ENCODE results near the gene FABP1. TPM values are rescaled to one million over a fixed set of nuclear protein-coding genes. Genes with fewer than 3 reads are reported as not detected.

Gene FABP1
- total and polyA plus RNA-seq, 2 of the 8 experiments (the other 6 are each of a cell fraction or from before 2014, with no cell fraction given): 0.09 TPM; not detected in 1

- no peak overlapping the region for H3K18ac ChIP-seq (ENCODE audit: extremely low read depth, low read length)
- no peak overlapping the region for H4K8ac ChIP-seq (ENCODE audit: extremely low read depth, insufficient read depth, low read length)
- H2BK15ac ChIP-seq (ENCODE audit: low read length): no peak overlapping the region
- H3K79me1 ChIP-seq (ENCODE audit: low read depth, low read length): no peaks in the 10 kb centered on the region
- no peak overlapping the region for H3K4ac ChIP-seq (replicated peaks; ENCODE audit: insufficient read length, low read depth, low read length)
- H2BK12ac ChIP-seq (ENCODE audit: low read depth, low read length): no peak overlapping the region
- H3K14ac ChIP-seq (ENCODE audit: insufficient read length): no peak overlapping the region
- H3K27ac ChIP-seq (ENCODE audit: low read depth, low read length): no peak overlapping the region
- H4K91ac ChIP-seq (replicated peaks; ENCODE audit: insufficient read length, low read length): no peak overlapping the region
- CTCF ChIA-PET (ENCODE audit: partially characterized antibody): interaction anchor here (3.0 kb wide), 1 partner anchor 82 kb away, joined by 11 read pairs; no protein-coding TSS in a partner anchor
- no peak overlapping the region for H2BK120ac ChIP-seq (replicated peaks; ENCODE audit: low read depth, low read length)
- H4K5ac ChIP-seq (ENCODE audit: insufficient read length, low read depth, low read length): no peak overlapping the region
- no peak overlapping the region for H3K9ac ChIP-seq (replicated peaks in 1 of 4; ENCODE audit: extremely low read depth in 1 of 4, low read depth in 3 of 4, low read length in 3 of 4)
- no peak overlapping the region for H2BK20ac ChIP-seq (ENCODE audit: low read length)
- no peaks in the 10 kb centered on the region for H3K27me3 ChIP-seq (replicated peaks in 1 of 4; ENCODE audit: control insufficient read depth in 3 of 4, extremely low read depth in 1 of 4, insufficient read depth in 3 of 4, low read length in 3 of 4)
- no peaks in the 10 kb centered on the region for H4K20me1 ChIP-seq (replicated peaks in 1 of 2; ENCODE audit: control insufficient read depth in 1 of 2, insufficient read depth in 2 of 2, low read length in 2 of 2)
- H3K23ac ChIP-seq (ENCODE audit: insufficient read length): no peak overlapping the region
- no peaks in the 10 kb centered on the region for H3K4me1 ChIP-seq (replicated peaks in 1 of 4; ENCODE audit: control insufficient read depth in 3 of 4, insufficient read depth in 4 of 4, low read length in 3 of 4)
- no peaks in the 10 kb centered on the region for H3K9me3 ChIP-seq (ENCODE audit: insufficient read depth in 2 of 2, low read depth in 1 of 2, low read length in 1 of 2)
- no peak overlapping the region for H3K4me3 ChIP-seq (ENCODE audit: extremely low read depth in 1 of 4, insufficient read depth in 2 of 4, low read depth in 3 of 4, low read length in 4 of 4)
- H3K79me2 ChIP-seq (ENCODE audit: control insufficient read depth in 1 of 2, insufficient read depth in 2 of 2, low read length in 2 of 2): no peaks in the 10 kb centered on the region
- no peak overlapping the region for H2AFZ ChIP-seq (ENCODE audit: low read length)
- H2BK5ac ChIP-seq (ENCODE audit: low read depth, low read length): no peak overlapping the region
- no peak overlapping the region for H3K4me2 ChIP-seq (ENCODE audit: insufficient read depth in 1 of 2, low read depth in 2 of 2, low read length in 2 of 2)
- H3K23me2 ChIP-seq (ENCODE audit: low read depth, low read length): no peaks in the 10 kb centered on the region
- no peaks in the 10 kb centered on the region; a peak in 1 of 8 replicates for H3K36me3 ChIP-seq (ENCODE audit: control insufficient read depth in 2 of 4, insufficient read depth in 4 of 4, low read length in 3 of 4)
- no peak overlapping the region for H2AK5ac ChIP-seq (ENCODE audit: low read depth, low read length)
- WGBS, 2 experiments (ENCODE audit: extremely low coverage in 1 of 2, insufficient coverage in 1 of 2, insufficient read length in 1 of 2, insufficient replicate concordance in 2 of 2, low coverage in 1 of 2, low lambda C conversion rate in 2 of 2, missing lambda C conversion rate in 1 of 2): 91% methylated on average over 2 of the region's 2 CpGs; no CpG with 5 or more reads in 1 of the 2 experiments
- DNase-seq (ENCODE audit: low read depth in 1 of 2, low spot score in 2 of 2) (no peak), FAIRE-seq (no peak)
- H3K56ac ChIP-seq (replicated peaks; ENCODE audit: insufficient read length, low read depth, low read length): no peak overlapping the region
- POLR2A ChIA-PET (ENCODE audit: partially characterized antibody): no interaction called here
- TF ChIP-seq ATF3 (IDR thresholded peaks at IDR 0.05; ENCODE audit: insufficient read depth, low read depth, low read length) (no peak), TAF1 (IDR thresholded peaks at IDR 0.05; ENCODE audit: low read depth, low read length) (no peak), POLR2A (IDR thresholded peaks at IDR 0.05; ENCODE audit: control extremely low read depth in 1 of 2, low read depth in 2 of 2, low read length in 2 of 2) (no peak), TBP (IDR thresholded peaks at IDR 0.05; ENCODE audit: low read depth, low read length) (no peak), CTCF (IDR thresholded peaks at IDR 0.05; ENCODE audit: control extremely low read depth in 1 of 3, insufficient read depth in 1 of 3, low read depth in 1 of 3, low read length in 3 of 3) (no peak), SAP30 (IDR thresholded peaks at IDR 0.05; ENCODE audit: insufficient read depth, insufficient replicate concordance, low read length) (no peak), TCF12 (IDR thresholded peaks at IDR 0.05; ENCODE audit: low read depth, low read length) (no peak), JUND (IDR thresholded peaks at IDR 0.05; ENCODE audit: low read length) (no peak), ATF2 (IDR thresholded peaks at IDR 0.05; ENCODE audit: low read length) (no peak), SRF (IDR thresholded peaks at IDR 0.05; ENCODE audit: low read depth, low read length) (no peak)
Measured at GRCh38 chr2:88141952-88142351, 14.1 kb upstream of the FABP1 start.

All from H1 (cell line).